ENCODE results near the gene ALPP.
"Not testable (repeated sequence)": the region's sequence is repeated elsewhere in the genome, so short reads cannot be mapped to it uniquely, and the experiment has no call there.

The ALPP gene

DNA sequence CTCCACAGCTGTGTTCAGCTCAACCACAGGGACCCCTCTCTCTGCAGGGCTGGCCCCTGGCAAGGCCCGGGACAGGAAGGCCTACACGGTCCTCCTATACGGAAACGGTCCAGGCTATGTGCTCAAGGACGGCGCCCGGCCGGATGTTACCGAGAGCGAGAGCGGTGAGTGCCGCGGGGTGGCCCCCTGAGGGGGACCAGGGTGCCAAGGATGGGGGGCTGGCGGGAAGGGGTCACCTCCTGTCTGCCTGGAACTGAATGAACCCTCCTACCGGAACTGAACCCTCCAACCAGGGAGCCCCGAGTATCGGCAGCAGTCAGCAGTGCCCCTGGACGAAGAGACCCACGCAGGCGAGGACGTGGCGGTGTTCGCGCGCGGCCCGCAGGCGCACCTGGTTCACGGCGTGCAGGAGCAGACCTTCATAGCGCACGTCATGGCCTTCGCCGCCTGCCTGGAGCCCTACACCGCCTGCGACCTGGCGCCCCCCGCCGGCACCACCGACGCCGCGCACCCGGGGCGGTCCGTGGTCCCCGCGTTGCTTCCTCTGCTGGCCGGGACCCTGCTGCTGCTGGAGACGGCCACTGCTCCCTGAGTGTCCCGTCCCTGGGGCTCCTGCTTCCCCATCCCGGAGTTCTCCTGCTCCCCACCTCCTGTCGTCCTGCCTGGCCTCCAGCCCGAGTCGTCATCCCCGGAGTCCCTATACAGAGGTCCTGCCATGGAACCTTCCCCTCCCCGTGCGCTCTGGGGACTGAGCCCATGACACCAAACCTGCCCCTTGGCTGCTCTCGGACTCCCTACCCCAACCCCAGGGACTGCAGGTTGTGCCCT lies 2.9 kb downstream of the ALPP start:
- DNase-seq (ENCODE audit: low spot score), result not testable (repeated sequence)

GRCh38 chr2:232382331-232383225 lies 4.0 kb downstream of the ALPP start:
- DNase-seq (ENCODE audit: low spot score), result no peak

DNA sequence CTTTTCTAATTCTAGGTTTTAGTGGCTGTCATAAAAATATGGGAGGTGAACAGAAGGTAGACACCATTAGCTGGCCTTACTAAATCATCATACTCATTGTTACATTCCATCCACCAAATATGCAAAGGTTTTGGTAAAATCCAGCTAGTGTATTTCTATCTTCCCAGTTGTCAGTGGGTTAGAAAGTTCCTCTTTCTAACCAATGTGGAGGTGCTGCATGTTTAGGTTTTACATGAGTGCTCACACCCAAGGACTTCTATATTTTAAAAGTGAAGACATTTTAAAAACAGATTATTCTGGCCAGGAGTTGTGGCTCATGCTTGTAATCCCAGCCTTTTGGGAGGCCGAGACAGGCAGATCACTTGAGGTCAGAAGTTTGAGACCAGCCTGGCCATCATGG lies 5.9 kb downstream of the ALPP start:
- no peak for DNase-seq (ENCODE audit: low spot score)

DNA sequence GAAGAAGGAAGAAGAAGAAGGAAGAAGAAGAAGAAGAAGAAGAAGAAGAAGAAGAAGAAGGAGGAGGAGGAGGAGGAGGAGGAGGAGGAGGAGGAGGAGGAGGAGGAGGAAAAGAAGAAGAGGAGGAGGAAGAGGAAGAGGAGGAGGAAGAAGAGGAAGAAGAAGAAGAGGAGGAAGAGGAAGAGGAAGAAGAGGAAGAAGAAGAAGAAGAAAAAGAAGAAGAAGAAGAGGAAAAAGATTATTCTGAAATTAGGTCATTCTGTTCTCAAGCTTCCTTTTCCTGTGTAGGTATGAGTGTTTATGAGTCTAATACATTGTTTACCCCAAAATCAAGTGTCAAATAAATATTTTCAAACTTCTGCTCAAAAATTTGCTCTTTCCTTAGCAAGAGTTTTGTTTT lies 6.5 kb downstream of the ALPP start:
- DNase-seq (ENCODE audit: low spot score), result not testable (repeated sequence)

DNA sequence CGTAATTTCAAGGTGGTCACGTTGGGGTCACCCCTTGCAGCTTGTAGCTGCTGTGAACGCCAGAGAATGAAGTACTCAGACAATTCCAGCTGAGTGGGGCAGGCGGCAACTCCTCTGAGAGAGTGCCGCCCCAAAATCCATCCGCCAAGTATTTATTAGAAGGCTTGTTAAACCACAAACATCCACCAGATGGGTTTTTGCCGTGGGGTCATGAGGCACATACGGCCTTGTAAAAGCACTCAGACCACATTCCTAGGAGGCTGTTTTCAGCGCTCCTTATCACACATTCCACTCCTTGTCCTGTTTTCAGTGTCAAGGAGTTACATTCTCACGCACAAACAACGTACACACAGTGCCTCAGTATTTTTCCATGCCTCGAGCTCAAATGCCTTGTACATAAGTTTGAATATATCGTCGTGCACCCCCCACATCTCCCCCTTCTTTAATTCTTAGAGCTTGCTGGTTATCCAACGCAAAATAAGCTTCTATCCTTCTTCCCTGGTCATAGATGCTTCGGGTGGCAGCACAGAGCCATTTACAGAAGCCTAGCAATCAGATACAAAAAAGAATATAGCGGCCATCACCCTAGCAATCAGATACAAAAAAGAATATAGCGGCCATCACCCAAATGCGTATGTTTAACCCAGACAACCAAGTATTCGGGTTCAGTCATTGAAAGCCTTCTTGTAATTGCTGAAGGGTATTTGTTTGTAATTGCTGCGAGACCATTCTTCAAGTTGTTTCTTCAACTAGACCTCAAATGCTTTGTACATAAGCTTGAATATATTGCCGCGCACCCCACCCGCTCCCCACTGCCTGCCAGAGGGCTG lies 7.3 kb downstream of the ALPP start:
- DNase-seq (ENCODE audit: low spot score), result no peak

GRCh38 chr2:232386490-232386739 lies 7.9 kb downstream of the ALPP start:
- DNase-seq (ENCODE audit: low spot score), result no peak

GRCh38 chr2:232386740-232387450 lies 8.3 kb downstream of the ALPP start:
- no peak for DNase-seq (ENCODE audit: low spot score)

DNA sequence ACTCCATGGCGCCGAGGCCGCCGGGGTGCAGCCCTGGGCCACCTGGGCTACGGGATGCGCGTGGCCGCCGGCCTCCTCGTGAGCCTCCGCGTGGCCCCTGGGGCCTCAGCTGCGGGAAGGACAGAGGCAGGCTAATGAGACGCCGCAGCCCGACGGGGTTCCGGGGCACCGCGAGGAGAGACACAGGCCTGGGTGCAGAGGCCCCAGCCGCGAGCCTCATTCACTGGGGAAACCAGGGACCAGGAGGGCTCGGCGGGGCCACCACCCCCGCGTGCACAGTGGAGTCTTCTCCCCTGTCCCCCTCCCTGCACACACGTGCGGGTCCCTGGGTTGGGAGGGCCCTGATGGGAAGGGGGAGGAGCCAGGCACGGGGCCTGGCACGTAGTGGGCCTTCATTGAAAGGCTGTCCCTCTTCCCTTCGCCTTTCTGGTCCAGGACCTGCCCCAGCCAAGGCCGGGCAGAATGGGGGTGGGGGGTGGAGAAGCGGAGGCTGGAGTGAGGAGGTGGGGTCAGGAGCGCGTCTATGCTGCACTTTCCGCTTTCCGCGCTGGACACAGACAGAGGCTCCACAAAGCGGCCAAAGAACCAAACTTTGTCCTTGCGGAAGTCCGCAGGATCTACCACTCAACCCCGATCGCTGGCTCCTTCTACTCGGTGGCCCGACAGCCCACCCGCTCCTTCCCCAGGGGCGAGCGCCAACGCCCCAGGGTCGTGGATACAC lies 9.1 kb downstream of the ALPP start:
- DNase-seq (ENCODE audit: low spot score), result no peak

GRCh38 chr2:232388324-232388891 lies 9.9 kb downstream of the ALPP start:
- DNase-seq (ENCODE audit: low spot score), result no peak

- no peak for DNase-seq (ENCODE audit: low spot score)
These were observed 10.8 kb downstream of the ALPP start for GRCh38 chr2:232389327-232389726.

GRCh38 chr2:232390661-232391060 lies 12.1 kb downstream of the ALPP start:
- no peak for DNase-seq (ENCODE audit: low spot score)

DNA sequence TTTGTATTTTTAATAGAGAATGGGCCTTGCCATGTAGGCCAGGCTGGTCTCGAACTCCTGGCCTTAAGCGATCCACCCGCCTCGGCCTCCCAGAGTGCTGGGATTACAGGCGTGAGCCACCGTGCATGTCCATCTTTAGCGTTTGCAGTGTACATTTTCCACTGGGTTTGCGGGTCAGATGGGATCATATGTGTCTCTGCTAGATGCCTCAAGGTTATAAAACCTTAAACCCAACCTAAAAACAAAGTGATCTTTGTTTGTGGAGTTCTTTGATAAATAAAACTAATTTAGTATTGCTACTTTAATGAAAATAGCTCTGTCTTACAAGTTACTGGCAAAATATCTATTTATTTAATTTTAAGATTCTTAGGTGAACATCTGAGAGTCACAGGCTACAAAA lies 15.0 kb downstream of the ALPP start:
- DNase-seq (ENCODE audit: low spot score), result no peak

DNA sequence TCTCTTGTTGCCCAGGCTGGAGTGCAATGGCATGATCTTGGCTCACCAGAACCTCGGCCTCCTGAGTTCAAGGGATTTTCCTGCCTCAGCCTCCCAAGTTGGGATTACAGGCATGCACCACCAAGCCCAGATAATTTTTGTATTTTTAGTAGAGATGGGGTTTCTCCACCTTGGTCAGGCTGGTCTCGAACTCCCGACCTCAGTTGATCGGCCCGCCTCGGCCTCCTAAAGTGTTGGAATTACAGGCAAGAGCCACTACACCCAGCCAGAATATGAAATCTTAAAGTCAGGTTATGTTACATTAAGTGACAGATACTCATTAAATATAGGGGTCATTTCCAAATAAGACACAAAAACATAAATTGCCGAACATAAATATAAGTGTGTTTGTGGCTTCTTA lies 15.9 kb downstream of the ALPP start:
- DNase-seq (ENCODE audit: low spot score), result not testable (repeated sequence)

- DNase-seq (ENCODE audit: low spot score), result no peak
These were observed 17.0 kb downstream of the ALPP start for GRCh38 chr2:232395586-232395985.

- no peak for DNase-seq (ENCODE audit: low spot score)
These were observed 18.1 kb downstream of the ALPP start for GRCh38 chr2:232396683-232397082.

DNA sequence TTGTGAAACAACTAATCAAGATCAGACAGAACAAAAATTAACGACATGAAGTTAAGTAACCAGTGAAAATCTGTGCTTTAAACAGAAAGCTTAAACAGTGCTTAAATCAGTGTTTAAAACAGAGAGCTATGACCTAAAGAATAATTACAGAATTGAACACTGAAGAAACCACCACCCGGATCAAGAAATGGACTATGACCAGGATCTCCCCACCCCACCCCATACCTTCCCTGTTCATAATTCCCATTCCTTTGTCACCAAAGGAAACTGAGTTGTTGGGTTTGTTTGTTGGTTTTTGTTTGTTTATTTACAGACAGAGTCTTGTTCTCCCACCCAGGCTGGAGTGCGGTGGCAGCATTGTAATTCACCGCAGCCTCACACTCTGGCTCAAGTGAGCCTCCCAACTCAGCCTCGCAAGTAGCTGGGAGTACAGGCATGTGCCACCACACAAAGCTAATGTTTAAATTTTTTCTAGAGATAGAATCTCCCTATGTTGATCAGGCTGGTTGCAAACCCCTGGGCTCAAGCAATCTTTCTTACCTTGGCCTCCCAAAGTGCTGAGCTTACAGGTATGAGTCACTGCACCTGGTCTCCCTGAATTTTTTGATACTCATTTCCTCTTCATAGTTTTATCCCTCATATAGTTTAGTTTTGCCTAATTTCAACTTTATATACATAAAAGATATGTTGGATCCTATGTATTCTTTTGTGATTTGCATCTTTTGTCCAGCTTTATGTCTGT lies 19.9 kb downstream of the ALPP start:
- DNase-seq (ENCODE audit: low spot score), result no peak

- DNase-seq (ENCODE audit: low spot score), result no peak
These were observed 21.9 kb downstream of the ALPP start for GRCh38 chr2:232400256-232401015.

- no peak for DNase-seq (ENCODE audit: low spot score)
These were observed 24.0 kb downstream of the ALPP start for GRCh38 chr2:232402518-232402917.

DNA sequence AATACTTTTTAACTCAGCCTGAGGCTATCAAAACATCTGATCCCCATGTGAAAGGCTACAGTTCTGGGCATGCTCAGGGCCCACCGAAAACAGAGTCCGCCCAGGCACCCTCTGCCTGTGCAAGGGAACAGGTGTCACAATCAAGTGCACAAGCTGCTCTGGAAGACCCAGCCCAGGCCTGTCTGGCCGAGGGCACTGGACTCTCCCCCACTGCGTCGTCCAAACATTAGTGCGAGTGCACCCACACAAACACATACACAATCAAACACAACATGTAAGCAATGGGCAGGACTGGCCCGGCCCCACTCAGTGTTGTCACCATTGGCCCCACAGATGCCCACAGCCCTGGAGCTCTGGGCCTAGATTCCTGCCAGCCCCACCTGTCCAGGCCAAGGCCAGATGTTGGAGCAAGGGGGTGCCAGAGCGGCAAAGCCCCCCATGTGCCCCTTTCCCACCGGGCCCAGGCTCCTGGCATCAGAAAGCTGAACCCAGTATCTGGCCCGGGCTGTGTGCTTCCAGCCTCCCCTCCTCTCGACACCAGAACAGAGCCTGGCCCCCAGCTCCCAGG lies 27.5 kb downstream of the ALPP start:
- DNase-seq (ENCODE audit: low spot score), result no peak

All from pons (tissue), 1 donor.